DMS114 treated with DMSO at 0.1 percent for 48 hours (cell line): ENCODE measurements around the gene HOXA11.
A peak's percentile ranks its signal among the peaks of the same experiment; 100 is the strongest.

Experiments used
- DNase-seq: peaks from one replicate; lab custom pipeline; 2025; ENCODE audit not compliant: unreplicated experiment; lab: John Stamatoyannopoulos, UW

Gene HOXA11

GRCh38 chr7:27170426-27171324 lies 14.4 kb downstream of the HOXA11 start:
- no peak for DNase-seq

GRCh38 chr7:27169658-27170425 lies 15.2 kb downstream of the HOXA11 start:
- no peak for DNase-seq

- DNase-seq, result no peak
These were observed 16.6 kb downstream of the HOXA11 start for GRCh38 chr7:27168265-27168947.

- DNase-seq, result no peak
These were observed 17.1 kb downstream of the HOXA11 start for GRCh38 chr7:27167916-27168264.

GRCh38 chr7:27166531-27167505 lies 18.2 kb downstream of the HOXA11 start:
- no peak for DNase-seq

GRCh38 chr7:27165996-27166530 lies 19.0 kb downstream of the HOXA11 start:
- no peak for DNase-seq

GRCh38 chr7:27165089-27165995 lies 19.7 kb downstream of the HOXA11 start, which contains the start of gene HOXA9:
HOXA9 (minus strand) TSS chr7:27165537; CDS start chr7:27165457, 80 bp downstream.
- DNase-seq, result peak; percentile 74

- DNase-seq, result no peak
These were observed 20.5 kb downstream of the HOXA11 start for GRCh38 chr7:27164367-27165088.

- DNase-seq, result no peak
These were observed 21.0 kb downstream of the HOXA11 start for GRCh38 chr7:27164045-27164366.

GRCh38 chr7:27163288-27164044 lies 21.6 kb downstream of the HOXA11 start:
- DNase-seq, result no peak

- DNase-seq, result no peak
These were observed 22.3 kb downstream of the HOXA11 start for GRCh38 chr7:27162561-27163287.

GRCh38 chr7:27161721-27162560 lies 23.1 kb downstream of the HOXA11 start:
- DNase-seq, result no peak

GRCh38 chr7:27161214-27161720 lies 23.8 kb downstream of the HOXA11 start:
- DNase-seq, result no peak

- DNase-seq, result peak; percentile 75
These were observed 24.4 kb downstream of the HOXA11 start for GRCh38 chr7:27160546-27161213.

- no peak for DNase-seq
These were observed 24.9 kb downstream of the HOXA11 start for GRCh38 chr7:27160145-27160545.
